Chondrocyte (in vitro differentiated cells): ENCODE results near the gene PLPP4. TPM values are rescaled to one million over a fixed set of nuclear protein-coding genes. Genes with fewer than 3 reads are reported as not detected.

Experiments used
- DNase-seq: peaks from one replicate; pipeline ENCODE4 v3.0.0; 2021; ENCODE audit warnings: mixed read lengths, low spot score
- H3K27ac Mint-ChIP-seq: one replicate; pipeline ENCODE4 v1.8.0; 2021; ENCODE audit warnings: mild to moderate bottlenecking, moderate library complexity, mixed read lengths; ENCODE audit not compliant: unreplicated experiment
- H3K27me3 Mint-ChIP-seq: 2 replicates; pipeline ENCODE4 v1.8.0; 2021; ENCODE audit warnings: low read depth, mixed read lengths
- H3K36me3 Mint-ChIP-seq: 2 replicates; pipeline ENCODE4 v1.8.0; 2021; ENCODE audit warnings: low read depth, mixed read lengths
- H3K4me1 Mint-ChIP-seq: 2 replicates; pipeline ENCODE4 v1.8.0; 2021; ENCODE audit warnings: low read depth, mild to moderate bottlenecking, mixed read lengths
- H3K4me3 Mint-ChIP-seq: one replicate; pipeline ENCODE4 v1.8.0; 2021; ENCODE audit warnings: mild to moderate bottlenecking, moderate library complexity, mixed read lengths; ENCODE audit not compliant: unreplicated experiment
- H3K9me3 Mint-ChIP-seq: 2 replicates; pipeline ENCODE4 v1.8.0; 2021; ENCODE audit warnings: low read depth, mixed read lengths
- total RNA-seq: library from RNA; stranded (reverse); gene quantifications from 3 replicates; pipeline ENCODE4 v1.2.1, GENCODE V29; 2021
- TF ChIP-seq, protein P1 (sequence below): fragments of 200-600 bp; sonication (generic); IDR thresholded peaks from 2 replicates; pipeline ENCODE4 v1.5.0; 2021; ENCODE audit warnings: antibody characterized with exemption, mild to moderate bottlenecking, moderate library complexity

PLPP4 gene
- total RNA-seq, 1 donor from 2014 or later: 3.0 TPM

DNA sequence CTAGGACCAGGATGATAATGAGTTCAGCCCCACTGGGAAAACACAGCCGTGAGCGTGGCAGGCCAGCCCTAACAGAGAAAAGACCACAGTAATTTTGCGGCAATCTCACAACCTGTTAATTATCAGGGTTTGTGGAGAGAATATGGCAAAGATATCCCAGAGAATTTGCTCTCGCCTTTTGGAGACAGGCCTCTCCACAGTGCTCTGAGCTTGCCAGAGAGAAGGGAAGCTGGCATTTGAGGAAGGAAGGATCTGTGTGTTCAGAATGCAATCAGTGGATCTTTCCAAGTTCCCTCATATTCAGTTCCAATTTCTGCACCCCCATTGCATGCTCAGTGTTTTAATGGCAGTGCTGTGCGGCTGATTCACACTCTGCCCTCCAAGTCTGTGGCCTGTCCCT lies 60.2 kb downstream of the PLPP4 start:
- Mint-ChIP-seq H3K4me3 (no peak overlapping the region), H3K27ac (no peak overlapping the region), H3K9me3 (no peaks in the 10 kb centered on the region), H3K4me1 (no peaks in the 10 kb centered on the region), H3K36me3 (no peaks in the 10 kb centered on the region), H3K27me3 (no peaks in the 10 kb centered on the region)
- TF ChIP-seq, protein P1, sequence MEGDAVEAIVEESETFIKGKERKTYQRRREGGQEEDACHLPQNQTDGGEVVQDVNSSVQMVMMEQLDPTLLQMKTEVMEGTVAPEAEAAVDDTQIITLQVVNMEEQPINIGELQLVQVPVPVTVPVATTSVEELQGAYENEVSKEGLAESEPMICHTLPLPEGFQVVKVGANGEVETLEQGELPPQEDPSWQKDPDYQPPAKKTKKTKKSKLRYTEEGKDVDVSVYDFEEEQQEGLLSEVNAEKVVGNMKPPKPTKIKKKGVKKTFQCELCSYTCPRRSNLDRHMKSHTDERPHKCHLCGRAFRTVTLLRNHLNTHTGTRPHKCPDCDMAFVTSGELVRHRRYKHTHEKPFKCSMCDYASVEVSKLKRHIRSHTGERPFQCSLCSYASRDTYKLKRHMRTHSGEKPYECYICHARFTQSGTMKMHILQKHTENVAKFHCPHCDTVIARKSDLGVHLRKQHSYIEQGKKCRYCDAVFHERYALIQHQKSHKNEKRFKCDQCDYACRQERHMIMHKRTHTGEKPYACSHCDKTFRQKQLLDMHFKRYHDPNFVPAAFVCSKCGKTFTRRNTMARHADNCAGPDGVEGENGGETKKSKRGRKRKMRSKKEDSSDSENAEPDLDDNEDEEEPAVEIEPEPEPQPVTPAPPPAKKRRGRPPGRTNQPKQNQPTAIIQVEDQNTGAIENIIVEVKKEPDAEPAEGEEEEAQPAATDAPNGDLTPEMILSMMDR: no peak
- no peak for DNase-seq

DNA sequence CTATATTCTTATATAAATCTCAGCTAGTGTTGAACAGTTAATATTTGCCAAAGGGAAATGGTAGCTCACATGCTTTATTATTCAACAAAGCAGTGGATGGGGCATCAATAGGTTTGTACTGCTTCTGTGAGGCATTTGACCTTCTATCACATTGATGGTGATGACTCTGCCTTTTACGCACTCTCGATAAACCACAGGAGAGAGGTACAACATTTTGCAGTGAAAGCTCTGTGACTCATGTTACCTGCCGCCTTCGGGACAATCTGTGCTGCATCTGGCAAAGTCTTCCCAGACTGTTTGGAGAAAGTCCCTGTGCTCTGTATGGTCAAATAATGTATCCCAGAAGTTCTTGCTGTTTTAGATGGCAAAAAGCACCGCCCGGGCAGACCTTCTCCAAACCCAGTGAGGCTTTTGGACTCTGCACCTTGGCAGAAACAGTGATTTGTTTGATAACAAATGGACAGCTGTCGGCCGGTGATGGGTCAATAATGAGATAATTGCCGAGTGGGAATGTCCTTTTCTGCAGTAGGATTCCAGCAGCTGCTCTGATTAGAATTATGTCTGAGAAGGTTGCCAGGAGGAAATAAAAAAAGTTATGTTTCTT lies 61.0 kb downstream of the PLPP4 start:
- Mint-ChIP-seq H3K4me3 (no peak overlapping the region), H3K4me1 (no peaks in the 10 kb centered on the region), H3K36me3 (no peaks in the 10 kb centered on the region), H3K27me3 (no peaks in the 10 kb centered on the region), H3K27ac (no peak overlapping the region), H3K9me3 (no peaks in the 10 kb centered on the region)
- DNase-seq: no peak
- TF ChIP-seq, protein P1: no peak

DNA sequence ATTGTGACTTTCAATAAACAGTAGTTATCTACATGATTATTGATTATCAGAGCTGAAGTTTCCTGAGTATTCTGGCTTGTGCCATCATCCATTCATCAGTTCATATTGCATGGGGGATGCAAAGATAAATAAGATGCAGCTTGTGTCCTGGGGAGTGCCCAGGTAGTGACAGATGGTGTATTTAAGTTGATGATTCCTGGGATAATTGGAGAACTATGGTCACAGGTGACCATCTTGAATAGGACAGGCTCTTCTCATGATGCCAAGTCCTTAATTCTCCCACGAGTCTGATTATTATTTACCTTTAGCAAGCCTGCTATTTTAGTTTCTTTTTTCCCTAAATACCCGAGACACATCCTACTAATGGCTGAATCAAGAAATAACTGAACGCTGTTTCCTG lies 64.9 kb downstream of the PLPP4 start:
- TF ChIP-seq, protein P1: no peak
- Mint-ChIP-seq H3K27ac (no peak overlapping the region), H3K9me3 (peaks cover 4% of the 10 kb centered on the region), H3K36me3 (no peaks in the 10 kb centered on the region), H3K4me1 (peaks cover 7% of the 10 kb centered on the region), H3K27me3 (no peaks in the 10 kb centered on the region), H3K4me3 (no peak overlapping the region)
- no peak for DNase-seq

DNA sequence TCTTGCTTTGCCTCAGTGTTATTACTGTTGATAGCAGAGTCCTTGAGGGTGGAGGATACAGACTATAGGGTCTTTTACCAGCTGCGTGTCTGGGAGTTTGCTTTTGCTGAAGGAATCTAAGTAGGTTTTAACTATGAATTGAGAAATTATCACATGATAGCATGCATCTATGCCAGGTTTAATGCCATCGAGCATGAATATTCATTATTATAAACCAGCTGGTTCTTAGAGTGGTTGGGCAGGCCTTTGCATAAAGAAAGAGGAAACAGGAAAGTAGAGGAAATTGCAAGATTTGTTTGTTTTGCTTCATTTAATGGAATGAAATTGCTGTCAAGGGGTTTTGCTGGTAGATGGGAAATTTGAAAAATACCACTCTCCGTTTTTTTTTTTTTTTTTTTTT lies 70.7 kb downstream of the PLPP4 start:
- Mint-ChIP-seq H3K9me3 (peaks cover 4% of the 10 kb centered on the region), H3K4me1 (peaks cover 7% of the 10 kb centered on the region), H3K27ac (no peak overlapping the region), H3K27me3 (no peaks in the 10 kb centered on the region), H3K36me3 (no peaks in the 10 kb centered on the region), H3K4me3 (no peak overlapping the region)
- DNase-seq: no peak
- TF ChIP-seq, protein P1: no peak

DNA sequence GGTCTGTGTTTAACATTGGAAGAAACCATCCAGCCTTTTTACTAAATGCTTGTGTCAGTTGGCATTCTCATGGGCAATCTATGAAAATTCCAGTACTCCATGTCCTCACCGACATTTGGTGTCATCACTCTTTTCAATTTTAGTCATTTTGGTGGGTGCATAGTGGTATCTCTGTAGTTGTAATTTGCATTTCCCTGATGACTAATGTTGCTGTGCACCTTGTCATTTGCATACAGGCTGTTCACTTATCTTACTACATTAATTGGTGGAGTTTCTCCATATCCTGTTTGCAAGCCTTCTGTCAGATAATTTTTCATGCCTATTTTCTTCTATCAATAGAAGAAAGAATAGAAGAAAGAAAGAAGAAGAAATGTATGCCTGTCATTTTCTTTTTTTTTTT lies 73.7 kb downstream of the PLPP4 start:
- Mint-ChIP-seq H3K4me1 (peaks cover 2% of the 10 kb centered on the region), H3K4me3 (no peak overlapping the region), H3K27ac (no peak overlapping the region), H3K27me3 (no peaks in the 10 kb centered on the region), H3K9me3 (peaks cover 10% of the 10 kb centered on the region), H3K36me3 (no peaks in the 10 kb centered on the region)
- no peak for DNase-seq
- TF ChIP-seq, protein P1: no peak
